ENCODE results near the gene ZC3H6. TPM values are rescaled to one million over a fixed set of nuclear protein-coding genes. Genes with fewer than 3 reads are reported as not detected.
"Not testable (repeated sequence)": the region's sequence is repeated elsewhere in the genome, so short reads cannot be mapped to it uniquely, and the experiment has no call there.

ZC3H6 gene
- total RNA-seq, 1 donor from 2014 or later = 2.7 TPM

- DNase-seq (ENCODE audit: low read depth, low spot score) = no peak
These were observed 2.3 kb downstream of the ZC3H6 start for GRCh38 chr2:112277596-112278220.

GRCh38 chr2:112282066-112282465 lies 6.7 kb downstream of the ZC3H6 start:
- DNase-seq (ENCODE audit: low read depth, low spot score) = not testable (repeated sequence)

- not testable (repeated sequence) for DNase-seq (ENCODE audit: low read depth, low spot score)
These were observed 8.1 kb downstream of the ZC3H6 start for GRCh38 chr2:112283535-112283934.

- DNase-seq (ENCODE audit: low read depth, low spot score) = no peak
These were observed 14.7 kb downstream of the ZC3H6 start for GRCh38 chr2:112290088-112290487.

GRCh38 chr2:112290648-112291047 lies 15.3 kb downstream of the ZC3H6 start:
- DNase-seq (ENCODE audit: low read depth, low spot score) = no peak

GRCh38 chr2:112293636-112294401 lies 18.4 kb downstream of the ZC3H6 start:
- DNase-seq (ENCODE audit: low read depth, low spot score) = no peak

GRCh38 chr2:112295407-112296078 lies 20.1 kb downstream of the ZC3H6 start:
- no peak for DNase-seq (ENCODE audit: low read depth, low spot score)

- DNase-seq (ENCODE audit: low read depth, low spot score) = no peak
These were observed 21.0 kb downstream of the ZC3H6 start for GRCh38 chr2:112296407-112296806.

GRCh38 chr2:112301171-112301584 lies 25.8 kb downstream of the ZC3H6 start:
- DNase-seq (ENCODE audit: low read depth, low spot score) = peak; percentile 62

- DNase-seq (ENCODE audit: low read depth, low spot score) = no peak
These were observed 26.6 kb downstream of the ZC3H6 start for GRCh38 chr2:112301973-112302372.

- no peak for DNase-seq (ENCODE audit: low read depth, low spot score)
These were observed 29.0 kb downstream of the ZC3H6 start for GRCh38 chr2:112304298-112304941.

GRCh38 chr2:112305132-112305531 lies 29.7 kb downstream of the ZC3H6 start:
- DNase-seq (ENCODE audit: low read depth, low spot score) = no peak

GRCh38 chr2:112310906-112311305 lies 35.5 kb downstream of the ZC3H6 start:
- no peak for DNase-seq (ENCODE audit: low read depth, low spot score)

- no peak for DNase-seq (ENCODE audit: low read depth, low spot score)
These were observed 36.5 kb downstream of the ZC3H6 start for GRCh38 chr2:112311932-112312331.

GRCh38 chr2:112312821-112313220 lies 37.4 kb downstream of the ZC3H6 start:
- DNase-seq (ENCODE audit: low read depth, low spot score) = no peak

GRCh38 chr2:112314856-112315255 lies 39.5 kb downstream of the ZC3H6 start:
- no peak for DNase-seq (ENCODE audit: low read depth, low spot score)

GRCh38 chr2:112317303-112318158 lies 42.1 kb downstream of the ZC3H6 start:
- DNase-seq (ENCODE audit: low read depth, low spot score) = no peak

- DNase-seq (ENCODE audit: low read depth, low spot score) = no peak
These were observed 43.1 kb downstream of the ZC3H6 start for GRCh38 chr2:112318515-112318914.

GRCh38 chr2:112321375-112322320 lies 46.3 kb downstream of the ZC3H6 start:
- no peak for DNase-seq (ENCODE audit: low read depth, low spot score)

GRCh38 chr2:112322919-112323318 lies 47.5 kb downstream of the ZC3H6 start:
- no peak for DNase-seq (ENCODE audit: low read depth, low spot score)
